IMR-90 (cell line): ENCODE measurements around the gene PPP1CA.

ENCODE experiments used
- CEBPB ChIP-seq: IDR thresholded peaks from 2 replicates; pipeline ENCODE4 v1.6.1; 2012; ENCODE audit warnings: low read depth, low read length, improper control_type of control experiment
- CTCF ChIP-seq: conservative IDR thresholded peaks from 2 replicates; pipeline ENCODE4 v1.5.1; 2012; ENCODE audit warnings: mild to moderate bottlenecking, low read depth, low read length, improper control_type of control experiment
- MXI1 ChIP-seq: IDR thresholded peaks from 2 replicates; pipeline ENCODE4 v1.6.1; 2012; ENCODE audit warnings: low read depth, mild to moderate bottlenecking, low read length, moderate library complexity, borderline replicate concordance
- POLR2A ChIP-seq: IDR thresholded peaks from 2 replicates; pipeline ENCODE4 v1.6.1; 2012; ENCODE audit warnings: mild to moderate bottlenecking, low read depth, low read length
- RAD21 ChIP-seq: IDR thresholded peaks from 2 replicates; pipeline ENCODE4 v1.6.1; 2012; ENCODE audit warnings: low read length, improper control_type of control experiment
- RCOR1 ChIP-seq: IDR thresholded peaks from 2 replicates; pipeline ENCODE4 v1.6.1; 2012; ENCODE audit warnings: mild to moderate bottlenecking, low read length, improper control_type of control experiment; ENCODE audit not compliant: insufficient replicate concordance
- SMC3 ChIP-seq: fragments of 150-350 bp; IDR thresholded peaks from 2 replicates; pipeline ENCODE4 v1.6.1; 2016; ENCODE audit warnings: low read depth, mild to moderate bottlenecking, antibody characterized with exemption, low read length, moderate library complexity

DNA sequence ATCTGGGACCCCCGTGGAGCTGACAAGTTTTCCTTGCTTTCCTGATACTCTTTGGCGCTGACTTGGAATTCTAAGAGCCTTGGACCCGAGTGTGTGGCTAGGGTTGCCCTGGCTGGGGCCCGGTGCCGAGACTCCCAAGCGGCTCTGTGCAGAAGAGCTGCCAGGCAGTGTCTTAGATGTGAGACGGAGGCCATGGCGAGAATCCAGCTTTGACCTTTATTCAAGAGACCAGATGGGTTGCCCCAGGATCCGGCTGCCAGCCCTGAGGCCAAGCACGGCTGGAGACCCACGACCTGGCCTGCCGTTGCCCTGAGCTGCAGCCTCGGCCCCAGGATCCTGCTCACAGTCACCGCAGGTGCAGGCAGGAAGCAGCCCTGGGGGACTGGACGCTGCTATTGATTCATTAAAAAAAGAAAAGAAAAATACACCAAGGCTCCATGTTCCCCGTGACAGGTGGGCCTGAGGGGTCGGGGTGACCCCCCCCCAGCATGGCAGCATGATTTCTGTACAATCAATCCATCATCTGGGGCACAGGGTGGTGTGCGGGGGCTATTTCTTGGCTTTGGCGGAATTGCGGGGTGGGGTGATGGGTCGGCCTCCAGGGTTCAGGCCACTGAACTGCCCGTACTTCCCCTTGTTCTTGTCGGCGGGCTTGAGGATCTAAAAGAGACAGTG is 3.5 kb downstream of the PPP1CA start:
- TF ChIP-seq CTCF (no peak), SMC3 (no peak), RCOR1 (no peak), RAD21 (no peak), POLR2A (no peak), MXI1 (no peak), CEBPB (no peak)
